GM10266 (cell line): ENCODE data around the gene RAC3.
A peak's percentile ranks its signal among the peaks of the same experiment; 100 is the strongest.

ENCODE experiments used
- DNase-seq: peaks from one replicate; pipeline ENCODE4 v3.0.0; 2012; ENCODE audit errors: extremely low spot score
- TF ChIP-seq, protein P1 (sequence below): IDR thresholded peaks from 2 replicates; pipeline ENCODE4 v1.5.1; 2012; ENCODE audit warnings: mild to moderate bottlenecking, low read depth; ENCODE audit not compliant: control insufficient read depth, insufficient read depth; ENCODE audit errors: missing control alignments

RAC3 gene

DNA sequence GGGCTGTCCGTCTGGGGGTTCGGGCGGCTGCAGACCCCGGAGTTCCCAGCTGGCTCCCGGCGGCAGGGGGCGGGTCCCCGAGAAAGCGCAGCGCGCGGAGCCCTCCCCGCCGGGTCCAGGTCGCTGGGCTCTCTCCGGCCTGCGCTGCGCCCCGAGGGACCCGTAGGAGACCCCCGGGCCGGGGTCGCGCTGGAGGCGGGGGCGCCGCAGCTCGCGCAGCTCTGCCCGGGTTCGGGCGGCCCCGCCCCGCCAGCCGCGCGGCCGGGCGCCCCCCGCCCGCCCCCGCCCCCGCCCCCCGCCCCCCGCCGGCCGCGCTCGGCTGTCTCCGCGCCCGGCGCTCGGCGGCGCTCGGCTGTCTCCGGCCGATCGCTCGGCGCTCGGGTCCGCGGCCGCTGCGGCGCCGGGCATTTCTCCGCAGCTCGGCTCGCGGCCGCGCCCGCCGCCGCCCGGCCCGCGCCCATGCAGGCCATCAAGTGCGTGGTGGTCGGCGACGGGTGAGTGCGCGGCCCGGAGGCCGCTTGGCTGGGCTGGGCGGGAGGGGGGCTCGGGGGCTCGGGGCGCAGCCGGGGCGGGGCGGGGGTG is at the start of gene RAC3:
Gene RAC3, plus strand, starts transcription at position 376 of the 582 bp plus-strand sequence. Its CDS starts 84 bp downstream, at position 460.
- DNase-seq: peak; percentile 87
- TF ChIP-seq, protein P1, sequence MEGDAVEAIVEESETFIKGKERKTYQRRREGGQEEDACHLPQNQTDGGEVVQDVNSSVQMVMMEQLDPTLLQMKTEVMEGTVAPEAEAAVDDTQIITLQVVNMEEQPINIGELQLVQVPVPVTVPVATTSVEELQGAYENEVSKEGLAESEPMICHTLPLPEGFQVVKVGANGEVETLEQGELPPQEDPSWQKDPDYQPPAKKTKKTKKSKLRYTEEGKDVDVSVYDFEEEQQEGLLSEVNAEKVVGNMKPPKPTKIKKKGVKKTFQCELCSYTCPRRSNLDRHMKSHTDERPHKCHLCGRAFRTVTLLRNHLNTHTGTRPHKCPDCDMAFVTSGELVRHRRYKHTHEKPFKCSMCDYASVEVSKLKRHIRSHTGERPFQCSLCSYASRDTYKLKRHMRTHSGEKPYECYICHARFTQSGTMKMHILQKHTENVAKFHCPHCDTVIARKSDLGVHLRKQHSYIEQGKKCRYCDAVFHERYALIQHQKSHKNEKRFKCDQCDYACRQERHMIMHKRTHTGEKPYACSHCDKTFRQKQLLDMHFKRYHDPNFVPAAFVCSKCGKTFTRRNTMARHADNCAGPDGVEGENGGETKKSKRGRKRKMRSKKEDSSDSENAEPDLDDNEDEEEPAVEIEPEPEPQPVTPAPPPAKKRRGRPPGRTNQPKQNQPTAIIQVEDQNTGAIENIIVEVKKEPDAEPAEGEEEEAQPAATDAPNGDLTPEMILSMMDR: no peak

DNA sequence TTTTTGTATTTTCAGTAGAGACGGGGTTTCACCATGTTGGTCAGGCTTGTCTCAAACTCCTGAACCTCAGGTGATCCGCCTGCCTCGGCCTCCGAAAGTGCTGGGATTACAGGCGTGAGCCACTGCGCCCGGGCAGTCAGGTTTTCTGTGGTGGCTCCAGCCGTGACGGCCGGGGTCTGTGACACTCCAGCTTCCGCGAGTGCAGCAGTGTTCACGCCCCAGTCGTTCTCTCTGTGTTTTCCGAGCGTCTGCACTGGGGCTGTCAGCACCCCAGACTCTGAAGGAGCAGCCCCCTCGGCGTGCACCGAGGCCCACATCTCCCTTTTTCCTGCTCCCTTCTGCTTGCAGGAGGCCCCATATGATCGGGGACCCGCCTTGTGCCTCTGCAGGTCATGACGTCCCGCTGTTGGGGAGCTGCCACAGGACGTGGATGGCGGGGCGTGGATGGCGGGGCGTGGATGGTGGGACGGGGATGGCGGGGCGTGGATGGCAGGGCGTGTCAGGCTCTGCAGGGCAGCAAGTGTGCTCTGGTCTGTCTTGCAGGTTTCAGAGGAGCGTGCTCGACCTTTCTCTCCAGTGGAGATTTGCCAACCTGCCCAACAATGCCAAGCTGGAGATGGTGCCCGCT is 48.4 kb upstream of the RAC3 start:
- no peak for DNase-seq
- TF ChIP-seq, protein P1: no peak

DNA sequence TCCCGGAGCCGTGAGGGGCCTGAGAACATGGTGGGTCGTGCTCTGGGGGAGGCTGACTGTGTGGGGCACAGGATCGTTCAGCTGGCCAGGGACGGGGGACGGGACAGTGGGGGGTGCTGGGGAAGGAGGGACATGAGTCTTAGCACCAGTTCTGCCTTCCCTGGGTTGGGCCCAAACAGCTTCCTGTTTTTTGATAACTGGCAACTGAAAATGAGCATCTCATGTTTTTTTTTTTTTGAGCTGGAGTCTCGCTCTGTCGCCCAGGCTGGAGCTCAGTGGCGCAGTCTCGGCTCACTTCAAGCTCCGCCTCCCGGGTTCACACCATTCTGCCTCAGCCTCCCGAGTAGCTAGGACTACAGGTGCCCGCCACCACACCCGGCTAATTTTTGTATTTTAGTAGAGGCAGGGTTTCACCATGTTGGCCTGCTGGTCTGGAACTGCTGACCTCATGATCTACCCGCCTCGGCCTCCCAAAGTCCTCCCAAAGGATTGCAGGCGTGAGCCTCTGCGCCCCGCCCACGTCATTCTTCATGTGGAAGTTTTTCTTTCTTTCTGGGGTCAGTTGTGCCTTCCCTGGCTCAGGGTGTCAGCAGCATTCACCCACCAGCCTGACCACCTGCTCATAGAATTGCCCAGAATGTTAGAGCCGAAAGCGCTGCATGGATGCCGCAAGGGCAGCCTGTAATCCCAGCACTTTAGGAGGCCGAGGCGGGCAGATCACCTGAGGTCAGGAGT is 47.7 kb upstream of the RAC3 start:
- TF ChIP-seq, protein P1: no peak
- no peak for DNase-seq

DNA sequence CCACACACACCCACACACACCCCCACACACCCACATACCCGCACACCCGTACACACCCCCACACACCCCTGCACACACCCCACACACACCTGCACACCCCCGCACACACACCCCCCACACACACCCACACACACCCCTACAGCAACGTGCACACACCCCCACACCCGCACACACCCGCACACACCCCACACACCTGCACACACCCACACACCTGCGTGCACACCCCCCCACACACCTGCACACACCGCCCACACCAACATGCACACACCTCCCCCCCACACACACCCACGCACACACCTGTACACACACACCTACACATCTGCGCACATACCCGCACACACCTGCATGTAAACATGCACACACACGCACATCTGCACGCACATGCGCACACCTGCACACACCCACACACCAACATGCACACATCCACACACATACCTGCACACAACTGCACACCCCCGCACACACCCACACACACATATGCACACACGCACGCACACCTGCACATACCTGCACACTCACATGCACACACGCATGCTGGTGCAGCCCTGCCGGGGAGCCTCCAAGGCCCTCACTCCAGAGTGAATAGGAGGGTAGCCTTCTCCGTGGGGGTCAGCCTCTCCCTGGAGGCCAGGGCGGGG is 46.6 kb upstream of the RAC3 start:
- TF ChIP-seq, protein P1: no peak
- DNase-seq: no peak

DNA sequence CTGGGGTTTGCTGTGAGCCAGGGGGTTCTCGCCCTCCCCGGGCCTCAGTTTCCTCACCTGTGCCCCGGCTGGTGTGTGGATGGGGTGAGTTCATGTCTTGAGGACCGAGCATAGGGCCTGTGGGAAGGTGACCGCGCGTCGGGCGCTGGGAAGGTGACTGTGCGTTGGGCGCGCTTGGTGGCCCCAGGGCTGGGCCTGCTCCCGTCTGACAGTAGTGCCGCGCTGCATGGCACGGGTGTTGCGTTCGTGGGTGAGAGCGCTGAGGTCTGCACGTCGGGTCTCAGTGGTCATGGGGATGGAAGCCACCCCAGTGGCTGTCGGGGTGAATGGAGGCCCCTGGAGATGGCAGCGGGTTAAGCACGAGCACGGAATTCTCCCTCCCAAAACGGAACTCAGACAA is 44.9 kb upstream of the RAC3 start:
- TF ChIP-seq, protein P1: no peak
- DNase-seq: no peak

DNA sequence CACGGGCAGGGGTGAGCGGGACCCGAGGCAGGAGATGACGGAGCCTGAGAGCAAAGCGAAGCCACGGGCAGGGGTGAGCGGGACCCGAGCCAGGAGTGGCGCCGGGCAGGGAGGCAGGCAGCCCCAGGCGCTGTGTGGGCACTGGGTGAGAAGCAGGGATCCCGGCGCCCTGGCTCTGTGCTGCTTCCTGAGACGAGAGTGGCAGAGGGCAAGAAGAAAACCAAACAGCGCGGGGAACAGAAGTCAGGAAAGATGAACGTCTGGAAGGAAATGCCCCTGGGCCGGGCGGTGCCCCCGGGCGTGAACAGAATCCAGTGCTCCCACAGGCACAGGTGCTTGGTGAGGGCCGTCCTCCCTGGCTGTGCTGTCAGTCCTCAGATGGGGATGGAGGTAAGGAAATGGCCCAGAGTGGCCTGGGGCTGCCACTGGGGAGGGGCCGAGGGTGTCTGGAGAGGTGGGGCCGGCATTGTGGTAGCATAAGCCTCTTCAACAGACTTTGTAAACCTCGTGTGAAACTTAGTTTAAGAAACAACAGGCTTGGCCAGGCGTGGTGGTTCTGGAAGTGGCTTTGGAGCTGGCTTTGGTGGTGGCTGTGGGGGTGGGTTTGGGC is 44.2 kb upstream of the RAC3 start:
- TF ChIP-seq, protein P1: no peak
- DNase-seq: no peak
